ENCODE data around the gene CTDNEP1. TPM values are rescaled to one million over a fixed set of nuclear protein-coding genes. Genes with fewer than 3 reads are reported as not detected.

Gene CTDNEP1
- total RNA-seq, 5 donors from 2014 or later (not counting 1 experiment from before 2014, with no cell fraction given), result 109 to 131 (median 125) TPM

- Mint-ChIP-seq H3K4me1 (peaks cover 47 to 51% (median 47%) of the 10 kb centered on the region in 3 donors), H3K27me3 (no peaks in the 10 kb centered on the region), H3K4me3 (peak overlapping the region; percentile 89 to 91 (median 90)), H3K9me3 (no peaks in the 10 kb centered on the region), H3K36me3 (peaks cover 8% of the 10 kb centered on the region), H3K27ac (peak overlapping the region; percentile 90 to 92)
- no peaks in the 10 kb centered on the region for H3K27me3 ChIP-seq (replicated peaks in 1 of 2; ENCODE audit: control insufficient read depth in 2 of 2, extremely low read depth in 1 of 2, insufficient read depth in 2 of 2, low read length in 1 of 2)
- ChIA-PET POLR2A (no interaction called here), CTCF (interaction anchor here in 1 of 2 donors (0.5 to 1.7 kb wide), 10 partner anchors 12 to 378 kb away, joined by 3 to 12 read pairs (median 4); partner anchors contain the start of genes GABARAP, PHF23 and TMEM102)
- DNase-seq (peak in 32 of 35 experiments; percentile 25 to 78 (median 52)), ATAC-seq (replicated peaks in 1 of 4) (peak; percentile 41 to 61 (median 48))
- 37% methylated on average over 7 of the region's 11 CpGs for WGBS (ENCODE audit: insufficient coverage)
- peaks cover 33 to 53% of the 10 kb centered on the region in 2 experiments for H3K4me1 ChIP-seq (ENCODE audit: control insufficient read depth in 1 of 2, extremely low read depth in 1 of 2, insufficient read depth in 2 of 2, low read length in 2 of 2)
- peaks cover 7 to 44% of the 10 kb centered on the region in 2 donors for H3K36me3 ChIP-seq (ENCODE audit: control insufficient read depth in 2 of 2, extremely low read depth in 1 of 2, insufficient read depth in 1 of 2, low read length in 1 of 2)
- peak overlapping the region; percentile 61 for H3K27ac ChIP-seq (ENCODE audit: low read length)
- no peaks in the 10 kb centered on the region for H3K9me3 ChIP-seq
- H3K4me3 ChIP-seq (ENCODE audit: control insufficient read depth in 1 of 2, extremely low read depth in 1 of 2, low read length in 1 of 2), result peak overlapping the region; percentile 81 to 86
Observed at GRCh38 chr17:7220593-7221277, 30.8 kb downstream of the CTDNEP1 start.

- peaks cover 8% of the 10 kb centered on the region for H3K36me3 Mint-ChIP-seq
- peak within 1 kb of the TSS; percentile 98 to 99 for H3K27ac Mint-ChIP-seq
- CTCF ChIA-PET, result interaction anchor here (0.9 to 1.7 kb wide), 8 partner anchors 15 to 468 kb away, joined by 3 to 12 read pairs (median 6); partner anchors contain the start of genes PHF23 (in 2 of the 2), DVL2 (in 1 of the 2) and GABARAP (in 1 of the 2)
- Histone ChIP-seq H3K4me3 (ENCODE audit: control insufficient read depth in 1 of 2, extremely low read depth in 1 of 2, low read length in 1 of 2) (peak within 1 kb of the TSS; percentile 81 to 86), H3K4me1 (ENCODE audit: control insufficient read depth in 1 of 2, extremely low read depth in 1 of 2, insufficient read depth in 2 of 2, low read length in 2 of 2) (peaks cover 39 to 60% of the 10 kb centered on the region in 2 experiments), H3K9me3 (no peaks in the 10 kb centered on the region), H3K27ac (ENCODE audit: low read length) (peak within 1 kb of the TSS; percentile 80), H3K36me3 (ENCODE audit: control insufficient read depth in 2 of 2, extremely low read depth in 1 of 2, insufficient read depth in 1 of 2, low read length in 1 of 2) (peaks cover 7 to 37% of the 10 kb centered on the region in 2 donors), H3K27me3 (replicated peaks in 1 of 2; ENCODE audit: control insufficient read depth in 2 of 2, extremely low read depth in 1 of 2, insufficient read depth in 2 of 2, low read length in 1 of 2) (no peaks in the 10 kb centered on the region)
- WGBS (ENCODE audit: insufficient coverage), result under 1% methylated on average over 46 of the region's 63 CpGs
- no peaks in the 10 kb centered on the region for H3K27me3 Mint-ChIP-seq
- H3K9me3 Mint-ChIP-seq, result no peaks in the 10 kb centered on the region
- peaks cover 52 to 57% (median 54%) of the 10 kb centered on the region in 3 donors for H3K4me1 Mint-ChIP-seq
- H3K4me3 Mint-ChIP-seq, result peak within 1 kb of the TSS; percentile 89 to 91 (median 90)
- POLR2A ChIA-PET, result no interaction called here
- ATAC-seq (replicated peaks in 1 of 4), result peak; percentile 66 to 76 (median 70)
- DNase-seq, result peak in 34 of 35 experiments; percentile 45 to 82 (median 62)
Observed at GRCh38 chr17:7219812-7220592, 31.5 kb downstream of the CTDNEP1 start, which contains the start of the genes ACADVL and DLG4. Gene ACADVL (plus strand): TSS chr17:7219938. CDS start chr17:7219985, 47 bp downstream. Gene DLG4 (minus strand): TSS chr17:7219836.

- no peak for ATAC-seq (replicated peaks in 1 of 4)
- no peaks in the 10 kb centered on the region for H3K27me3 Mint-ChIP-seq
- Histone ChIP-seq H3K4me3 (ENCODE audit: control insufficient read depth in 1 of 2, extremely low read depth in 1 of 2, low read length in 1 of 2) (peak overlapping the region; percentile 81 to 86), H3K27me3 (replicated peaks in 1 of 2; ENCODE audit: control insufficient read depth in 2 of 2, extremely low read depth in 1 of 2, insufficient read depth in 2 of 2, low read length in 1 of 2) (no peaks in the 10 kb centered on the region), H3K9me3 (no peaks in the 10 kb centered on the region), H3K36me3 (ENCODE audit: control insufficient read depth in 2 of 2, extremely low read depth in 1 of 2, insufficient read depth in 1 of 2, low read length in 1 of 2) (peaks cover 7 to 32% of the 10 kb centered on the region in 2 donors), H3K27ac (ENCODE audit: low read length) (peak overlapping the region; percentile 80), H3K4me1 (ENCODE audit: control insufficient read depth in 1 of 2, extremely low read depth in 1 of 2, insufficient read depth in 2 of 2, low read length in 2 of 2) (peaks cover 40 to 67% of the 10 kb centered on the region in 2 experiments)
- peak overlapping the region; percentile 98 to 99 for H3K27ac Mint-ChIP-seq
- peaks cover 59 to 64% (median 61%) of the 10 kb centered on the region in 3 donors for H3K4me1 Mint-ChIP-seq
- peaks cover 8% of the 10 kb centered on the region for H3K36me3 Mint-ChIP-seq
- H3K4me3 Mint-ChIP-seq, result peak overlapping the region; percentile 89 to 91 (median 90)
- 33% methylated on average over 7 of the region's 12 CpGs for WGBS (ENCODE audit: insufficient coverage)
- ChIA-PET CTCF (interaction anchor here (0.6 to 1.5 kb wide), 5 partner anchors 15 to 468 kb away, joined by 3 to 11 read pairs (median 4); partner anchors contain the start of genes DVL2 (in 1 of the 2), GABARAP (in 1 of the 2) and PHF23 (in 1 of the 2)), POLR2A (interaction anchor here in 1 of 2 donors (0.6 kb wide), 1 partner anchor 95 kb away, joined by 3 read pairs; no protein-coding TSS in a partner anchor)
- H3K9me3 Mint-ChIP-seq, result no peaks in the 10 kb centered on the region
- DNase-seq, result no peak
Observed at GRCh38 chr17:7219229-7219811, 32.2 kb downstream of the CTDNEP1 start.

GRCh38 chr17:7218758-7219157 lies 32.8 kb downstream of the CTDNEP1 start:
- peaks cover 40 to 72% of the 10 kb centered on the region in 2 experiments for H3K4me1 ChIP-seq (ENCODE audit: control insufficient read depth in 1 of 2, extremely low read depth in 1 of 2, insufficient read depth in 2 of 2, low read length in 2 of 2)
- Mint-ChIP-seq H3K36me3 (peaks cover 4% of the 10 kb centered on the region), H3K4me1 (peaks cover 65 to 70% (median 66%) of the 10 kb centered on the region in 3 donors), H3K9me3 (no peaks in the 10 kb centered on the region), H3K27ac (peak overlapping the region; percentile 98 to 99), H3K4me3 (peak overlapping the region; percentile 89 to 91 (median 90)), H3K27me3 (no peaks in the 10 kb centered on the region)
- peak overlapping the region; percentile 80 for H3K27ac ChIP-seq (ENCODE audit: low read length)
- DNase-seq (no peak), ATAC-seq (replicated peaks in 1 of 4) (no peak)
- no peaks in the 10 kb centered on the region for H3K9me3 ChIP-seq
- no peak overlapping the region for H3K4me3 ChIP-seq (ENCODE audit: control insufficient read depth in 1 of 2, extremely low read depth in 1 of 2, low read length in 1 of 2)
- H3K27me3 ChIP-seq (replicated peaks in 1 of 2; ENCODE audit: control insufficient read depth in 2 of 2, extremely low read depth in 1 of 2, insufficient read depth in 2 of 2, low read length in 1 of 2), result no peaks in the 10 kb centered on the region
- 78% methylated on average over 6 of the region's 6 CpGs for WGBS (ENCODE audit: insufficient coverage)
- CTCF ChIA-PET, result interaction anchor here (0.6 to 1.5 kb wide), 3 partner anchors 20 to 86 kb away, joined by 3 to 11 read pairs (median 3); partner anchors contain the start of genes GABARAP (in 1 of the 2) and PHF23 (in 1 of the 2)
- POLR2A ChIA-PET, result interaction anchor here in 1 of 2 donors (0.6 kb wide), 1 partner anchor 96 kb away, joined by 3 read pairs; no protein-coding TSS in a partner anchor
- H3K36me3 ChIP-seq (ENCODE audit: control insufficient read depth in 2 of 2, extremely low read depth in 1 of 2, insufficient read depth in 1 of 2, low read length in 1 of 2), result peaks cover 7 to 27% of the 10 kb centered on the region in 2 donors

- CTCF ChIA-PET, result no interaction called here
- peaks cover 40 to 78% of the 10 kb centered on the region in 2 experiments for H3K4me1 ChIP-seq (ENCODE audit: control insufficient read depth in 1 of 2, extremely low read depth in 1 of 2, insufficient read depth in 2 of 2, low read length in 2 of 2)
- no peak overlapping the region for H3K27ac ChIP-seq (ENCODE audit: low read length)
- 74% methylated on average over 4 of the region's 6 CpGs for WGBS (ENCODE audit: insufficient coverage)
- H3K4me1 Mint-ChIP-seq, result peaks cover 70 to 76% (median 72%) of the 10 kb centered on the region in 3 donors
- POLR2A ChIA-PET, result interaction anchor here in 1 of 2 donors (0.6 kb wide), 1 partner anchor 206 kb away, joined by 3 read pairs; no protein-coding TSS in a partner anchor
- H3K9me3 ChIP-seq, result no peaks in the 10 kb centered on the region
- no peaks in the 10 kb centered on the region for H3K9me3 Mint-ChIP-seq
- ATAC-seq (replicated peaks in 1 of 4), result no peak
- peak overlapping the region; percentile 9 to 91 (median 70) for H3K4me3 Mint-ChIP-seq
- H3K27me3 Mint-ChIP-seq, result no peaks in the 10 kb centered on the region
- H3K27ac Mint-ChIP-seq, result peak overlapping the region; percentile 76 to 99
- H3K36me3 Mint-ChIP-seq, result no peaks in the 10 kb centered on the region
- H3K27me3 ChIP-seq (replicated peaks in 1 of 2; ENCODE audit: control insufficient read depth in 2 of 2, extremely low read depth in 1 of 2, insufficient read depth in 2 of 2, low read length in 1 of 2), result no peaks in the 10 kb centered on the region
- DNase-seq, result no peak
- peaks cover 2 to 21% of the 10 kb centered on the region in 2 donors for H3K36me3 ChIP-seq (ENCODE audit: control insufficient read depth in 2 of 2, extremely low read depth in 1 of 2, insufficient read depth in 1 of 2, low read length in 1 of 2)
- peak overlapping the region; percentile 0 to 55 for H3K4me3 ChIP-seq (ENCODE audit: control insufficient read depth in 1 of 2, extremely low read depth in 1 of 2, low read length in 1 of 2)
Observed at GRCh38 chr17:7218166-7218565, 33.4 kb downstream of the CTDNEP1 start.

All from T-cell (primary cell).